Neural progenitor cell (in vitro differentiated cells): ENCODE measurements around the gene ATE1.

Experiments
- EZH2 ChIP-seq: fragments of 200-600 bp; sonication (generic); IDR thresholded peaks from 2 replicates; pipeline ENCODE4 v1.6.1; 2017; ENCODE audit warnings: antibody characterized with exemption, mild to moderate bottlenecking, moderate library complexity
- EZH2phosphoT487 ChIP-seq: fragments of 200-600 bp; sonication (generic); IDR thresholded peaks from 2 replicates; pipeline ENCODE4 v1.6.1; 2017; ENCODE audit warnings: antibody characterized with exemption
- TF ChIP-seq, protein P1 (sequence below): fragments of 200-600 bp; sonication (generic); IDR thresholded peaks from 2 replicates; pipeline ENCODE4 v1.5.1; 2017; ENCODE audit warnings: antibody characterized with exemption, mild to moderate bottlenecking

GRCh38 chr10:121698336-121698735, 229.5 kb downstream of the ATE1 start:
- TF ChIP-seq, protein P1, sequence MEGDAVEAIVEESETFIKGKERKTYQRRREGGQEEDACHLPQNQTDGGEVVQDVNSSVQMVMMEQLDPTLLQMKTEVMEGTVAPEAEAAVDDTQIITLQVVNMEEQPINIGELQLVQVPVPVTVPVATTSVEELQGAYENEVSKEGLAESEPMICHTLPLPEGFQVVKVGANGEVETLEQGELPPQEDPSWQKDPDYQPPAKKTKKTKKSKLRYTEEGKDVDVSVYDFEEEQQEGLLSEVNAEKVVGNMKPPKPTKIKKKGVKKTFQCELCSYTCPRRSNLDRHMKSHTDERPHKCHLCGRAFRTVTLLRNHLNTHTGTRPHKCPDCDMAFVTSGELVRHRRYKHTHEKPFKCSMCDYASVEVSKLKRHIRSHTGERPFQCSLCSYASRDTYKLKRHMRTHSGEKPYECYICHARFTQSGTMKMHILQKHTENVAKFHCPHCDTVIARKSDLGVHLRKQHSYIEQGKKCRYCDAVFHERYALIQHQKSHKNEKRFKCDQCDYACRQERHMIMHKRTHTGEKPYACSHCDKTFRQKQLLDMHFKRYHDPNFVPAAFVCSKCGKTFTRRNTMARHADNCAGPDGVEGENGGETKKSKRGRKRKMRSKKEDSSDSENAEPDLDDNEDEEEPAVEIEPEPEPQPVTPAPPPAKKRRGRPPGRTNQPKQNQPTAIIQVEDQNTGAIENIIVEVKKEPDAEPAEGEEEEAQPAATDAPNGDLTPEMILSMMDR, result no peak
- TF ChIP-seq EZH2phosphoT487 (no peak), EZH2 (no peak)
